ENCODE measurements around the gene GTPBP1.

GRCh38 chr22:38727530-38728451 is 22.0 kb downstream of the GTPBP1 start:
- TF ChIP-seq TAF1 (IDR thresholded peaks at IDR 0.05; ENCODE audit: borderline replicate concordance, low read depth, low read length) (no peak), EZH2phosphoT487 (IDR thresholded peaks at IDR 0.05; ENCODE audit: borderline replicate concordance, low read depth) (no peak), JUND (IDR thresholded peaks at IDR 0.05) (no peak), EP300 (IDR thresholded peaks at IDR 0.05; ENCODE audit: borderline replicate concordance in 1 of 2, low read depth in 1 of 2, low read length in 1 of 2) (no peak), MXI1 (IDR thresholded peaks at IDR 0.05; ENCODE audit: low read depth, low read length) (no peak), CTCF (IDR thresholded peaks at IDR 0.05) (no peak), RFX5 (IDR thresholded peaks at IDR 0.05; ENCODE audit: low read length) (no peak), GABPA (IDR thresholded peaks at IDR 0.05; ENCODE audit: low read depth) (no peak), RXRA (IDR thresholded peaks at IDR 0.05; ENCODE audit: borderline replicate concordance, low read depth) (no peak), REST (IDR thresholded peaks at IDR 0.05; ENCODE audit: low read depth, low read length) (no peak), TCF12 (IDR thresholded peaks at IDR 0.05) (no peak), SMC3 (IDR thresholded peaks at IDR 0.05; ENCODE audit: low read depth, low read length) (no peak), USF1 (IDR thresholded peaks at IDR 0.05; ENCODE audit: borderline replicate concordance, low read depth) (no peak)
- TF ChIP-seq, protein P1, sequence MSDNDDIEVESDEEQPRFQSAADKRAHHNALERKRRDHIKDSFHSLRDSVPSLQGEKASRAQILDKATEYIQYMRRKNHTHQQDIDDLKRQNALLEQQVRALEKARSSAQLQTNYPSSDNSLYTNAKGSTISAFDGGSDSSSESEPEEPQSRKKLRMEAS (IDR thresholded peaks at IDR 0.05; ENCODE audit: low read depth), result no peak
